ENCODE data around the gene TMEM9B. TPM values are rescaled to one million over a fixed set of nuclear protein-coding genes. Genes with fewer than 3 reads are reported as not detected.

Gene TMEM9B
- total RNA-seq, 2 donors from 2014 or later: 8.6 to 11.8 TPM

- H3K36me3 ChIP-seq (ENCODE audit: control insufficient read depth, insufficient read depth, low read length): no peaks in the 10 kb centered on the region
- Mint-ChIP-seq H3K27me3 (ENCODE audit: insufficient read depth) (no peaks in the 10 kb centered on the region), H3K36me3 (ENCODE audit: low read depth) (peaks cover 3% of the 10 kb centered on the region), H3K4me3 (no peak overlapping the region), H3K27ac (no peak overlapping the region), H3K9me3 (peaks cover 9% of the 10 kb centered on the region), H3K4me1 (no peaks in the 10 kb centered on the region)
- no peak overlapping the region for H3K9ac ChIP-seq (ENCODE audit: extremely low read depth, low read length, poor library complexity, severe bottlenecking)
- no peak for TF ChIP-seq CTCF (conservative IDR thresholded peaks at IDR 0.05)
- H3K27me3 ChIP-seq (ENCODE audit: control insufficient read depth, insufficient read depth, low read length, poor library complexity, severe bottlenecking): no peaks in the 10 kb centered on the region
- H3K27ac ChIP-seq (ENCODE audit: low read depth, low read length): no peak overlapping the region
- H3K4me3 ChIP-seq (ENCODE audit: low read length): no peak overlapping the region
- no peak for DNase-seq
- WGBS, 2 experiments (ENCODE audit: insufficient coverage in 1 of 2, insufficient read length in 1 of 2): 74 to 90% methylated on average over 2 to 3 of the region's 3 CpGs
- no peaks in the 10 kb centered on the region for H3K9me3 ChIP-seq (ENCODE audit: control insufficient read depth, low read length)
- no peaks in the 10 kb centered on the region for H3K4me1 ChIP-seq (ENCODE audit: control insufficient read depth, insufficient read depth, low read length)
Measured at GRCh38 chr11:8973121-8973520, 8.9 kb upstream of the TMEM9B start.

- Mint-ChIP-seq H3K36me3 (ENCODE audit: low read depth) (peaks cover 3% of the 10 kb centered on the region), H3K4me3 (no peak overlapping the region), H3K27ac (no peak overlapping the region), H3K9me3 (peaks cover 8% of the 10 kb centered on the region), H3K27me3 (ENCODE audit: insufficient read depth) (no peaks in the 10 kb centered on the region), H3K4me1 (no peaks in the 10 kb centered on the region)
- no peak for TF ChIP-seq CTCF (conservative IDR thresholded peaks at IDR 0.05)
- Histone ChIP-seq H3K4me1 (ENCODE audit: control insufficient read depth, insufficient read depth, low read length) (no peaks in the 10 kb centered on the region), H3K9me3 (ENCODE audit: control insufficient read depth, low read length) (no peaks in the 10 kb centered on the region), H3K4me3 (ENCODE audit: low read length) (no peak overlapping the region), H3K27ac (ENCODE audit: low read depth, low read length) (no peak overlapping the region), H3K36me3 (ENCODE audit: control insufficient read depth, insufficient read depth, low read length) (no peaks in the 10 kb centered on the region), H3K9ac (ENCODE audit: extremely low read depth, low read length, poor library complexity, severe bottlenecking) (no peak overlapping the region), H3K27me3 (ENCODE audit: control insufficient read depth, insufficient read depth, low read length, poor library complexity, severe bottlenecking) (no peaks in the 10 kb centered on the region)
- no peak for DNase-seq
- 84 to 100% methylated on average over 1 of the region's 1 CpG for WGBS, 2 experiments (ENCODE audit: insufficient coverage in 1 of 2, insufficient read length in 1 of 2)
Measured at GRCh38 chr11:8971924-8972316, 7.7 kb upstream of the TMEM9B start.

- H3K9me3 ChIP-seq (ENCODE audit: control insufficient read depth, low read length): no peaks in the 10 kb centered on the region
- no peak overlapping the region for H3K27ac ChIP-seq (ENCODE audit: low read depth, low read length)
- no peaks in the 10 kb centered on the region for H3K36me3 ChIP-seq (ENCODE audit: control insufficient read depth, insufficient read depth, low read length)
- no peak for DNase-seq
- Mint-ChIP-seq H3K27ac (no peak overlapping the region), H3K27me3 (ENCODE audit: insufficient read depth) (no peaks in the 10 kb centered on the region), H3K4me1 (no peaks in the 10 kb centered on the region), H3K36me3 (ENCODE audit: low read depth) (peaks cover 1% of the 10 kb centered on the region), H3K4me3 (no peak overlapping the region), H3K9me3 (peaks cover 2% of the 10 kb centered on the region)
- TF ChIP-seq CTCF (conservative IDR thresholded peaks at IDR 0.05): no peak
- WGBS, 2 experiments (ENCODE audit: insufficient coverage in 1 of 2, insufficient read length in 1 of 2): 98 to 100% methylated on average over 2 of the region's 2 CpGs
- no peak overlapping the region for H3K9ac ChIP-seq (ENCODE audit: extremely low read depth, low read length, poor library complexity, severe bottlenecking)
- H3K4me3 ChIP-seq (ENCODE audit: low read length): no peak overlapping the region
- no peaks in the 10 kb centered on the region for H3K4me1 ChIP-seq (ENCODE audit: control insufficient read depth, insufficient read depth, low read length)
- H3K27me3 ChIP-seq (ENCODE audit: control insufficient read depth, insufficient read depth, low read length, poor library complexity, severe bottlenecking): no peaks in the 10 kb centered on the region
Measured at GRCh38 chr11:8971196-8971923, 7.1 kb upstream of the TMEM9B start.

All from endodermal cell (in vitro differentiated cells).